C4-2B (cell line): Measurements from ENCODE around the gene POC5.
A peak's percentile ranks its signal among the peaks of the same experiment; 100 is the strongest.

Source experiments
- H3K27ac ChIP-seq: fragments of 450-650 bp; 2 replicates; pipeline ENCODE4 v1.5.1; 2017
- ZFX ChIP-seq: fragments of 450-650 bp; IDR thresholded peaks from 2 replicates; pipeline ENCODE4 v1.6.1; 2017
- TF ChIP-seq, protein P1 (sequence below): fragments of 450-650 bp; conservative IDR thresholded peaks from 2 replicates; pipeline ENCODE4 v1.5.1; 2017; ENCODE audit warnings: mild to moderate bottlenecking

Gene POC5

GRCh38 chr5:75720882-75721281 is 3.6 kb upstream of the POC5 start:
- no peak overlapping the region for H3K27ac ChIP-seq
- TF ChIP-seq ZFX = no peak
- TF ChIP-seq, protein P1, sequence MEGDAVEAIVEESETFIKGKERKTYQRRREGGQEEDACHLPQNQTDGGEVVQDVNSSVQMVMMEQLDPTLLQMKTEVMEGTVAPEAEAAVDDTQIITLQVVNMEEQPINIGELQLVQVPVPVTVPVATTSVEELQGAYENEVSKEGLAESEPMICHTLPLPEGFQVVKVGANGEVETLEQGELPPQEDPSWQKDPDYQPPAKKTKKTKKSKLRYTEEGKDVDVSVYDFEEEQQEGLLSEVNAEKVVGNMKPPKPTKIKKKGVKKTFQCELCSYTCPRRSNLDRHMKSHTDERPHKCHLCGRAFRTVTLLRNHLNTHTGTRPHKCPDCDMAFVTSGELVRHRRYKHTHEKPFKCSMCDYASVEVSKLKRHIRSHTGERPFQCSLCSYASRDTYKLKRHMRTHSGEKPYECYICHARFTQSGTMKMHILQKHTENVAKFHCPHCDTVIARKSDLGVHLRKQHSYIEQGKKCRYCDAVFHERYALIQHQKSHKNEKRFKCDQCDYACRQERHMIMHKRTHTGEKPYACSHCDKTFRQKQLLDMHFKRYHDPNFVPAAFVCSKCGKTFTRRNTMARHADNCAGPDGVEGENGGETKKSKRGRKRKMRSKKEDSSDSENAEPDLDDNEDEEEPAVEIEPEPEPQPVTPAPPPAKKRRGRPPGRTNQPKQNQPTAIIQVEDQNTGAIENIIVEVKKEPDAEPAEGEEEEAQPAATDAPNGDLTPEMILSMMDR = no peak

DNA sequence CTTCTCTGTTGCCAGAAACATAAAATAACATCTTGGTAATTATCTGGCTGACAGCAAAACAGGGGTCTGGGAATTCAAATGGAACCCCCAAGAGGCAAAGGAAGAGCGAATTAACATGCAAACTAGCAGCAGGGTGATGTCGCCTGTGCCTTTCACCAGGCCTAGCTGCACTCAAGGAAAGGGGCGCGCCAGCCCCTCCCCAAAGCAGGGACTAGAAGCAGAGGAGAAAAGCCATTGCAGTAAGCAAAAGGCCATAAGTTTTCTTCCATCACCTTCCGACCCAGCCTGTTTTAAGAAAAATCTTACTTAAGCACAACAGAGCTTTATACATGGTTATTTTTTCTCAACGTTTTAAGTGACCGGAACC is 539 bp downstream of the POC5 start:
- H3K27ac ChIP-seq = peak overlapping the region; percentile 85
- TF ChIP-seq, protein P1 = no peak
- peak; percentile 19; the same call in 1 of the 2 replicates for TF ChIP-seq ZFX

DNA sequence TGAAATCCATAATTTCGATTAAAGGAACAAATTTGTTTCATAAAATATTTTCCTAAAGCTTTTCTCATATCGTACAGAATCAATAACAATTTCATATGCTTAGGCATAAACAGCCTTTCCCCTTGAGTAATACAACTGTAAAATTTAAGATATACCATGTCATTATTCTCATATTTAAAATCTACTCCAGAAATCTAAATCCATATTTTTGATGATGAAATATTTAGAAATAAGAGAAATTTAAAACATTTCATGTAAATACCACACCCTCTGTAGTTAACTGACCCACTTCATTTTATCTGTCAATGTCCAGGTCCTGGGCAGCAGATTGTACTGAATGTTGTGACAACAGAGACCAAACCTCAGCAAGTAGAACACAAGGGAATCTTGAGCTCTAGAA is 5.1 kb downstream of the POC5 start:
- H3K27ac ChIP-seq = no peak overlapping the region
- TF ChIP-seq, protein P1 = no peak
- TF ChIP-seq ZFX = no peak

DNA sequence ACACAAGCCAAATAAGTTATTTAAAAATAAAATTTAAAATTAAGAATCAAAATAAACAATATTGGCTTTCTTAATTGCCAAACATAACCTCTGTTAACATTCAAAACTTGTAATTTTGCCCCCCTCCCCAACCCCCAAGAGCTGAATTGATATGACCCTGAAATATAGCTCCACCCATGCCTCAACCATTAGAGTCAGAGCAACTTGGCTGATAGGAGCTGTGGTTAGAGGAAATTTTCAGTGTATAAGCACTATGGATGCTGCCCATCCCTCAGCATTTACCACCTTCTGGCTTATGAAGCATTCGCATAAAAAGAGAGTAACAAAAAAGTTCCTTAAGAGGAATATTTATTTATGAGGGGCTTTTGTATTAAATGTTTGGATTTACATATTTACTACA is 6.1 kb downstream of the POC5 start:
- H3K27ac ChIP-seq = no peak overlapping the region
- TF ChIP-seq ZFX = no peak
- TF ChIP-seq, protein P1 = no peak

DNA sequence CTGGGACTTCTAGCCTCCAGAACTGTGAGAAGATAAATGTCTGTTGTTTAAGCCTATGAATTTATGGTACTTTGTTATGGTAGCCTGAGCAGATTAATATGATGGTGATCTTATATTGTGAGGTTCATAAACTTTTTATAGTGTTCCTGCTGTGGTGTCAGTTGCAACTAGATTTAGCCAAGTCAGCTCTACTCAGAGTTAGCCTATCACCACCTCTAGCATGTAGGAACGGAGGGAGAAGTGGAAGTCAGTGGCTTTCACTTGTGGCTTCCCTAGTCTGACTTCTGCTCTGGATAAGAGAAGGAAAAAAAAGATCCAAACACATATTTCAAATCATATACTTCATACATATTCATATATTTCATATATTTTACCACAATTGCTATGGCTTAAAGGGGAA is 6.6 kb downstream of the POC5 start:
- no peak overlapping the region for H3K27ac ChIP-seq
- TF ChIP-seq ZFX = no peak
- TF ChIP-seq, protein P1 = no peak

DNA sequence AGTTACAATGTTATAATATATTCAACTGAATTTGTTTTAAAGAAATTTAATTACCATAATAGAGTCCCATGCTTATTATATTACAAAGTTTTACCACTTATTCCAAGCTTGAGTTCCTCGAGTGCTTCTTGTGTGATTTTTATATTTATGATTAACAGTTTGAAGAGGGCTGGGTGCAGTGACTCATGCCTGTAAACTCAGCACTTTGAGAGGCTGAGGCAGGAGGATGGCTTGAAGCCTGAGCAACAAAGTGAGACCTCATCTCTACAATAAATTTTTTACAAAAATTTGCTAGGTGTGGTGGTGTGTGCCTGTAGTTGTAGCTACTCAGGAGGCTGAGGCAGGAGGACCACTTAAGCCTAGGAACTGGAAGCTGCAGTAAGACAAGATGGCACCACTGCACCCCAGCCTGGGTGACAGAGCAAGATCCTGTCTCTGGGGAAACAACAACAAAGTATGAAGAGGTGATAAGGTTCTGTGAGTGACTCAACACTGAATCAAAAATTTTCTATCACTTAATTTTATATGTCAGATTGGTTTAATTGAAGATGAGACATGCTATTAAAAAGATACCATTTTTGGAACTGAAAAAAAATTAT is 9.2 kb downstream of the POC5 start:
- TF ChIP-seq ZFX = no peak
- TF ChIP-seq, protein P1 = no peak
- no peak overlapping the region for H3K27ac ChIP-seq

DNA sequence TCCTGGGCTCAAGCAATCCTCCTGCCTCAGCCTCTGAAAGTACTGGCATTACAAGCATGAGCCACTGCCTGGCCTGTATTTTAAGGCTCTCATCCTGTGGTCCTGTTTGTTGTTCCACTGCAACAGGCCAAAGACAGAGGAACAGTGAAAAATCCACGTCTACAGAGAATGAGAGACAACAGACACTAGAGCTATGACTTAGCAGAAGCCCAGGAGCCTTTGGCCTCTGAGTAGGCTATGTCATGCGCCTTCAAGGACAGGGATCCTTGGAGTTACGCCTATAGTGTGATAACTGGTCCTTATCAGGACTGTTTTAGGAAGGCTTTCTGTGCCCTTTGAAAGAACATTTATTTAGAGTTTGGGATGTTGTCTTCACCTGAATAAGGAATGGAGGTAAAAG is 10.5 kb downstream of the POC5 start:
- no peak for TF ChIP-seq ZFX
- TF ChIP-seq, protein P1 = no peak
- no peak overlapping the region for H3K27ac ChIP-seq
